C4-2B (cell line): ENCODE data around the gene FOCAD.

Experiments
- H3K27ac ChIP-seq: fragments of 450-650 bp; 2 replicates; pipeline ENCODE4 v1.5.1; 2017
- ZFX ChIP-seq: fragments of 450-650 bp; IDR thresholded peaks from 2 replicates; pipeline ENCODE4 v1.6.1; 2017
- TF ChIP-seq, protein P1 (sequence below): fragments of 450-650 bp; conservative IDR thresholded peaks from 2 replicates; pipeline ENCODE4 v1.5.1; 2017; ENCODE audit warnings: mild to moderate bottlenecking

Gene FOCAD

GRCh38 chr9:20988671-20989315, 304.7 kb downstream of the FOCAD start:
- H3K27ac ChIP-seq, result no peak overlapping the region
- TF ChIP-seq, protein P1, sequence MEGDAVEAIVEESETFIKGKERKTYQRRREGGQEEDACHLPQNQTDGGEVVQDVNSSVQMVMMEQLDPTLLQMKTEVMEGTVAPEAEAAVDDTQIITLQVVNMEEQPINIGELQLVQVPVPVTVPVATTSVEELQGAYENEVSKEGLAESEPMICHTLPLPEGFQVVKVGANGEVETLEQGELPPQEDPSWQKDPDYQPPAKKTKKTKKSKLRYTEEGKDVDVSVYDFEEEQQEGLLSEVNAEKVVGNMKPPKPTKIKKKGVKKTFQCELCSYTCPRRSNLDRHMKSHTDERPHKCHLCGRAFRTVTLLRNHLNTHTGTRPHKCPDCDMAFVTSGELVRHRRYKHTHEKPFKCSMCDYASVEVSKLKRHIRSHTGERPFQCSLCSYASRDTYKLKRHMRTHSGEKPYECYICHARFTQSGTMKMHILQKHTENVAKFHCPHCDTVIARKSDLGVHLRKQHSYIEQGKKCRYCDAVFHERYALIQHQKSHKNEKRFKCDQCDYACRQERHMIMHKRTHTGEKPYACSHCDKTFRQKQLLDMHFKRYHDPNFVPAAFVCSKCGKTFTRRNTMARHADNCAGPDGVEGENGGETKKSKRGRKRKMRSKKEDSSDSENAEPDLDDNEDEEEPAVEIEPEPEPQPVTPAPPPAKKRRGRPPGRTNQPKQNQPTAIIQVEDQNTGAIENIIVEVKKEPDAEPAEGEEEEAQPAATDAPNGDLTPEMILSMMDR, result no peak
- TF ChIP-seq ZFX, result no peak

- no peak overlapping the region for H3K27ac ChIP-seq
- TF ChIP-seq ZFX, result no peak
- TF ChIP-seq, protein P1, result no peak
Observed at GRCh38 chr9:20989923-20990341, 305.9 kb downstream of the FOCAD start.

GRCh38 chr9:20990867-20991266, 306.8 kb downstream of the FOCAD start:
- no peak overlapping the region for H3K27ac ChIP-seq
- no peak for TF ChIP-seq ZFX
- TF ChIP-seq, protein P1, result no peak

DNA sequence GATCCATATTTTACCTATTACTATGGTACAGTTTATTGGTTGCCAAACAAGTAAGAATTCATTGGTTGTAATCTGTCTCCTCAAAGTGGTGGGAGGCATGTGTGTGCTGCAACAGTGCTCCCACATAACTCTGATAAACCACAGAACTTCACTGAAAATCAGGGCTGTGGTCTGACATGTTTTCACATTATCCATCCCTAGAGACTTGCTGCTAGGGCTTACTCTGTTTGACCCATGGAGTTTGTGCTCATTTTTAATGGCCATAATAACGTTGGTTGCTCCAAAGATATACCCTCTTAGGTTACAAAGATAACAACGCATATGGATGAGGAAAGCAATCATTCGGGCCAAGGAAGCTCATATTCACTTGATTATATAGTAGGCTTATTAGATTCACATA, 310.4 kb downstream of the FOCAD start:
- no peak for TF ChIP-seq ZFX
- TF ChIP-seq, protein P1, result no peak
- H3K27ac ChIP-seq, result no peak overlapping the region

GRCh38 chr9:20995616-20996015, 311.6 kb downstream of the FOCAD start:
- no peak overlapping the region for H3K27ac ChIP-seq
- TF ChIP-seq, protein P1, result no peak
- no peak for TF ChIP-seq ZFX

GRCh38 chr9:20996809-20997208, 312.8 kb downstream of the FOCAD start:
- no peak for TF ChIP-seq ZFX
- TF ChIP-seq, protein P1, result no peak
- no peak overlapping the region for H3K27ac ChIP-seq

DNA sequence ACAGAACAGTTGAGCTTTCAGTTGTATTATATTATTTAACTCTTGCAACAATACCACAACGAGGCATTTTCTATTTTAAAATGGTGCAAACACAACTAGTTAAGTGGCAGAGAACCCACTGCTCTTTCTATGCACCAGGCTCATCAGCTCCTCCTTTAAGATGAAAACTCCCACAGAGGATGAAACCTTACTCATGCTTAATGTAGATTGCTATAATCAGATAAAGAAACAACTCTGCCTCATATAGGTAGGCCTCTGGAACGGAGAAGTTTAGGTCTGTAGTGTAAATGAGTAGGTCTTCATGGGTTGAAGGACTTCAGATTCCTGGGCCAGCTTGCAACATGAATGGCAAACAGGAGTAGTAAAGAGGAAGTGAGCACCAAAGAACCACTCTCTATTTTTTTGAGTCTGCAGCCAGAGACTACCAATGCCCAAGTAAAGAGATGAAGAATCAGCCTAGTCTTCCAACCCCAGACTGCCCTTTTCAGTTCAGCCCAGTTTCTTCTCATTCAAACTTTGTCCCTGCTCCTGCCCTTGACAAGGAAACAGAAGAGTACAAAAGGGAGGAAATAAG, 313.5 kb downstream of the FOCAD start:
- H3K27ac ChIP-seq, result no peak overlapping the region
- TF ChIP-seq, protein P1, result no peak
- TF ChIP-seq ZFX, result no peak
